ENCODE results near the gene CHD2.

CHD2 gene

DNA sequence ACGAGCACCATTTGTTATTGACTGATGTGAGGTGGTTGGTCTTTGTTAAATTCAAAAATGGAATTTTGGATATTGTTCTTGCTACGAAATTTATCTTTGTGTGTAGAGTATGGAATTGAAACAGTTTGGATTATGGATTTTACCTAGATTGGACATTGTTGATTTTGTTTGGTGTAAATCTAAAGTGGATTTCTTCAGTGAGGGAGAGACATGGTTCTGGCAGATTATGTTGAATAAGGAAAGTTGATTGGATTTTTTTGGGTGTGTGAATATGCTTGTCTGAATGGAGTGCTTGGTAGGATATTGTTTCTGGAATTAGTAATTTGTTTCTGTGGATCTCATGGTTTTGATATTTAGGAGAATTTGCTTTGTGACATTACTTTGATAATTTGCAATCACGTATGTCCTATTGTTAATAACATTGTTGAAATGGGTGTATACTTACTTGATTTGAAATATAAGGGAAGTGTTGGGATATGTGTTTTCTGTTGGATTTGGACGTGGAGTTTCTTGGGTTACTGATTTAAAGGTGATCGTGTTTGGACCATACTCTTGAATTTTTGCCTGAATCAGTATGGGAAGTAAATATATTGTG, 1.0 kb upstream of the CHD2 start:
- Histone ChIP-seq H3F3A (ENCODE audit: insufficient read depth, low read length) (peaks cover 44% of the 10 kb centered on the region), H3K27me3 (ENCODE audit: insufficient read depth, low read length) (no peaks in the 10 kb centered on the region), H2AFZ (ENCODE audit: low read length) (no peak overlapping the region), H3K4me3 (ENCODE audit: low read depth, low read length, poor library complexity, severe bottlenecking) (peak overlapping the region; percentile 74), H3K36me3 (ENCODE audit: insufficient read depth, low read length) (peaks cover 86% of the 10 kb centered on the region), H3K79me2 (ENCODE audit: insufficient read depth, low read length) (peaks cover 96% of the 10 kb centered on the region), H3K9me3 (ENCODE audit: low read length) (no peaks in the 10 kb centered on the region), H4K20me1 (ENCODE audit: insufficient read depth, low read length) (0 out of 2 replicates have a peak, but pooled peaks cover 2% of the 10 kb centered on the region), H3K4me1 (ENCODE audit: insufficient read depth, low read length, severe bottlenecking) (peaks cover 30% of the 10 kb centered on the region), H3K9ac (ENCODE audit: low read length) (no peak overlapping the region), H3K9me2 (ENCODE audit: low read depth, low read length) (no peaks in the 10 kb centered on the region), H3K4me2 (ENCODE audit: low read length) (peak overlapping the region; percentile 77), H3K27ac (ENCODE audit: low read depth, low read length, poor library complexity, severe bottlenecking) (peak overlapping the region; percentile 97)
- no peak for TF ChIP-seq EZH2 (IDR thresholded peaks at IDR 0.05; ENCODE audit: borderline replicate concordance, low read length)
- TF ChIP-seq, protein P1, sequence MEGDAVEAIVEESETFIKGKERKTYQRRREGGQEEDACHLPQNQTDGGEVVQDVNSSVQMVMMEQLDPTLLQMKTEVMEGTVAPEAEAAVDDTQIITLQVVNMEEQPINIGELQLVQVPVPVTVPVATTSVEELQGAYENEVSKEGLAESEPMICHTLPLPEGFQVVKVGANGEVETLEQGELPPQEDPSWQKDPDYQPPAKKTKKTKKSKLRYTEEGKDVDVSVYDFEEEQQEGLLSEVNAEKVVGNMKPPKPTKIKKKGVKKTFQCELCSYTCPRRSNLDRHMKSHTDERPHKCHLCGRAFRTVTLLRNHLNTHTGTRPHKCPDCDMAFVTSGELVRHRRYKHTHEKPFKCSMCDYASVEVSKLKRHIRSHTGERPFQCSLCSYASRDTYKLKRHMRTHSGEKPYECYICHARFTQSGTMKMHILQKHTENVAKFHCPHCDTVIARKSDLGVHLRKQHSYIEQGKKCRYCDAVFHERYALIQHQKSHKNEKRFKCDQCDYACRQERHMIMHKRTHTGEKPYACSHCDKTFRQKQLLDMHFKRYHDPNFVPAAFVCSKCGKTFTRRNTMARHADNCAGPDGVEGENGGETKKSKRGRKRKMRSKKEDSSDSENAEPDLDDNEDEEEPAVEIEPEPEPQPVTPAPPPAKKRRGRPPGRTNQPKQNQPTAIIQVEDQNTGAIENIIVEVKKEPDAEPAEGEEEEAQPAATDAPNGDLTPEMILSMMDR (IDR thresholded peaks at IDR 0.05; ENCODE audit: low read length) = no peak

DNA sequence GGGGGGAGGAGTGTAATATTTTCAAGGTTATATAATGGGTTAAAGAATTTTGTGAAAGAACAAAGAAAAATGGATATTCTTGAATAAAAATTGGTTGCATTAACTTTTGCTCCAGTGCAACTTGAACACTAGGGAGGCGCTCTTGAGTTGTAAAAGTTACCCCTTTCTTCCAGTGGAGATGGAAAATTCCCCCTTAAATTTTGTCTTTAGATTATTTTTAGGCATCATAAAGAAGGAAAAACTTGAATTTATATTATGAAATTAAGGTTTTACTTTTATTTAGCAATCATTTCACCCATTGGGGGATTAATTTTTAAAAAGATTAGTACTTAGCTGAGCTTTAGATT, 550 bp upstream of the CHD2 start:
- peak overlapping the region; percentile 94 for H3K9ac ChIP-seq (ENCODE audit: low read length)
- H3F3A ChIP-seq (ENCODE audit: insufficient read depth, low read length) = peaks cover 44% of the 10 kb centered on the region
- H3K4me2 ChIP-seq (ENCODE audit: low read length) = peak overlapping the region; percentile 77
- 0 out of 2 replicates have a peak, but pooled peaks cover 2% of the 10 kb centered on the region for H4K20me1 ChIP-seq (ENCODE audit: insufficient read depth, low read length)
- TF ChIP-seq EZH2 (IDR thresholded peaks at IDR 0.05; ENCODE audit: borderline replicate concordance, low read length) = no peak
- TF ChIP-seq, protein P1 (IDR thresholded peaks at IDR 0.05; ENCODE audit: low read length) = peak; percentile 64
- H3K4me1 ChIP-seq (ENCODE audit: insufficient read depth, low read length, severe bottlenecking) = peaks cover 31% of the 10 kb centered on the region
- peaks cover 82% of the 10 kb centered on the region for H3K36me3 ChIP-seq (ENCODE audit: insufficient read depth, low read length)
- no peak overlapping the region for H2AFZ ChIP-seq (ENCODE audit: low read length)
- no peaks in the 10 kb centered on the region for H3K9me2 ChIP-seq (ENCODE audit: low read depth, low read length)
- H3K27ac ChIP-seq (ENCODE audit: low read depth, low read length, poor library complexity, severe bottlenecking) = peak overlapping the region; percentile 97
- no peaks in the 10 kb centered on the region for H3K9me3 ChIP-seq (ENCODE audit: low read length)
- H3K27me3 ChIP-seq (ENCODE audit: insufficient read depth, low read length) = no peaks in the 10 kb centered on the region
- H3K79me2 ChIP-seq (ENCODE audit: insufficient read depth, low read length) = peaks cover 94% of the 10 kb centered on the region
- H3K4me3 ChIP-seq (ENCODE audit: low read depth, low read length, poor library complexity, severe bottlenecking) = peak overlapping the region; percentile 74

DNA sequence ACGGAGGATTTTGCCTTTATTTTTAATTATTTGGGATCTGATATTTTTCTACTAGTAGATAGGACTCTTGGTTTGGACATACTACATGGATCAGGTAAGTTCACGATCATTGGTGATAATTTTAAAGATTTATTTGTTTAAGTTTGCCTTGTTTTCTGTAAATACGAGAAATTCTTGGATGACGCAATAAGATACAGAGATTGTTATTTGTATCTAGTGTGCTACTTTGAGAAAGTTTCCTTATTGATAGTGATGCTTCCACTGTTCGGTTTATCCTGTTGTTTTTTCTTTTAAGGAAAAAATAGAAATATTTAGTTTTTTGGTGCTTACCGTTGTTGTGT, 577 bp downstream of the CHD2 start:
- Histone ChIP-seq H3K9ac (ENCODE audit: low read length) (peak overlapping the region; percentile 94), H2AFZ (ENCODE audit: low read length) (no peak overlapping the region), H3K79me2 (ENCODE audit: insufficient read depth, low read length) (peaks cover 94% of the 10 kb centered on the region), H3K36me3 (ENCODE audit: insufficient read depth, low read length) (peaks cover 70% of the 10 kb centered on the region), H3K9me2 (ENCODE audit: low read depth, low read length) (no peaks in the 10 kb centered on the region), H3K27me3 (ENCODE audit: insufficient read depth, low read length) (no peaks in the 10 kb centered on the region), H3K4me3 (ENCODE audit: low read depth, low read length, poor library complexity, severe bottlenecking) (peak overlapping the region; percentile 74), H3K27ac (ENCODE audit: low read depth, low read length, poor library complexity, severe bottlenecking) (peak overlapping the region; percentile 97), H3K4me2 (ENCODE audit: low read length) (peak overlapping the region; percentile 77), H3K4me1 (ENCODE audit: insufficient read depth, low read length, severe bottlenecking) (peaks cover 42% of the 10 kb centered on the region), H3F3A (ENCODE audit: insufficient read depth, low read length) (peaks cover 39% of the 10 kb centered on the region), H3K9me3 (ENCODE audit: low read length) (no peaks in the 10 kb centered on the region), H4K20me1 (ENCODE audit: insufficient read depth, low read length) (0 out of 2 replicates have a peak, but pooled peaks cover 2% of the 10 kb centered on the region)
- TF ChIP-seq, protein P1 (IDR thresholded peaks at IDR 0.05; ENCODE audit: low read length) = no peak
- no peak for TF ChIP-seq EZH2 (IDR thresholded peaks at IDR 0.05; ENCODE audit: borderline replicate concordance, low read length)

Data from OCI-LY1 (cell line).